Measurements from ENCODE around the gene FAM219A.
A peak's percentile ranks its signal among the peaks of the same experiment; 100 is the strongest.

Gene FAM219A

DNA sequence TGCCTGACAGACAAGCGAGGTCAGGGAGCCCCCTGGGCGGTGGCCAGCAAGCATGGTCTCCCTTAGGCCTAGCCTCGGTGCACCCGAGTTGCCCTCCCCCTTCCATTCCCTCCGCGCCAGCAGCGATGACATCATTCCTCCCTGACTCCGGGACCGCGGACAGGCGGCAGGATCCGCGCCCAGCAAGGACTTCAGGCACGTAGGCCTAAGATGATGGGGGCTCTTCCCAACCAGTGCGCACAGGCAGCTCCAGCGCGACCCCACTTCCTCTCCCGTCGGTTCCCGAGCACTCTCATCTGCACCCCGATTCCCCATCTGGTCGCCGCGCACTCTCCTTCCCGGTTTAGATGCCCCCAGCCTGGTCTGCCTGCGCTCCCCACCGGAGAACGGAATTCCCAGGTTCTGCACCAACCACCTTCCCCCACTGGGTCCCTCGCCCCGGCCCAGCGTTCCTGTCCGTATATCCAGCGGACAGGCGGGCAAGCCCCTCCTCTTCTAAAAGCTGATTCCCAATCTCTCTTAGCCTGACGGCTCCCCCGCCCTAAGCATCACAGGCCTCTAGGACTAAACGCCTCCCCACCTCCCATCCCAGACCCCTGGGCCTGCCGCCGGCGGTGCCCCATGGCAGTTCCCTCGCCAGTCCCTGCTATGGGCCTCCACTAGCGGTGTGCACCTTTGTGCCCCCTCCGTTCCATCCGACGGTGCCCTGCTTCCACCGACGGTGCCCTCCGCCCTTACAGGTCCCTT lies 931 bp downstream of the FAM219A start (continued):
- TF ChIP-seq SALL2 (tag by site-specific recombination; IDR thresholded peaks at IDR 0.05; ENCODE audit: borderline replicate concordance), result no peak
- TF ChIP-seq ZNF449 (tag by site-specific recombination; IDR thresholded peaks at IDR 0.05), result peak; percentile 71
- TF ChIP-seq ZEB2 (tag by site-specific recombination; IDR thresholded peaks at IDR 0.05), result peak; percentile 90
- TF ChIP-seq ZNF202 (tag by site-specific recombination; IDR thresholded peaks at IDR 0.05; ENCODE audit: borderline replicate concordance), result no peak
- no peak for TF ChIP-seq ZNF660 (tag by site-specific recombination; IDR thresholded peaks at IDR 0.05)
- no peak for TF ChIP-seq ZNF140 (tag by site-specific recombination; IDR thresholded peaks at IDR 0.05)
- TF ChIP-seq, protein P1, sequence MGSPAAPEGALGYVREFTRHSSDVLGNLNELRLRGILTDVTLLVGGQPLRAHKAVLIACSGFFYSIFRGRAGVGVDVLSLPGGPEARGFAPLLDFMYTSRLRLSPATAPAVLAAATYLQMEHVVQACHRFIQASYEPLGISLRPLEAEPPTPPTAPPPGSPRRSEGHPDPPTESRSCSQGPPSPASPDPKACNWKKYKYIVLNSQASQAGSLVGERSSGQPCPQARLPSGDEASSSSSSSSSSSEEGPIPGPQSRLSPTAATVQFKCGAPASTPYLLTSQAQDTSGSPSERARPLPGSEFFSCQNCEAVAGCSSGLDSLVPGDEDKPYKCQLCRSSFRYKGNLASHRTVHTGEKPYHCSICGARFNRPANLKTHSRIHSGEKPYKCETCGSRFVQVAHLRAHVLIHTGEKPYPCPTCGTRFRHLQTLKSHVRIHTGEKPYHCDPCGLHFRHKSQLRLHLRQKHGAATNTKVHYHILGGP (tag by site-specific recombination; IDR thresholded peaks at IDR 0.05), result no peak
- TF ChIP-seq ZNF585B (tag by site-specific recombination; IDR thresholded peaks at IDR 0.05), result no peak
- TF ChIP-seq ZNF610 (tag by site-specific recombination; IDR thresholded peaks at IDR 0.05; ENCODE audit: borderline replicate concordance), result no peak
- TF ChIP-seq WT1 (tag by site-specific recombination; IDR thresholded peaks at IDR 0.05), result peak; percentile 64
- TF ChIP-seq, protein P2, sequence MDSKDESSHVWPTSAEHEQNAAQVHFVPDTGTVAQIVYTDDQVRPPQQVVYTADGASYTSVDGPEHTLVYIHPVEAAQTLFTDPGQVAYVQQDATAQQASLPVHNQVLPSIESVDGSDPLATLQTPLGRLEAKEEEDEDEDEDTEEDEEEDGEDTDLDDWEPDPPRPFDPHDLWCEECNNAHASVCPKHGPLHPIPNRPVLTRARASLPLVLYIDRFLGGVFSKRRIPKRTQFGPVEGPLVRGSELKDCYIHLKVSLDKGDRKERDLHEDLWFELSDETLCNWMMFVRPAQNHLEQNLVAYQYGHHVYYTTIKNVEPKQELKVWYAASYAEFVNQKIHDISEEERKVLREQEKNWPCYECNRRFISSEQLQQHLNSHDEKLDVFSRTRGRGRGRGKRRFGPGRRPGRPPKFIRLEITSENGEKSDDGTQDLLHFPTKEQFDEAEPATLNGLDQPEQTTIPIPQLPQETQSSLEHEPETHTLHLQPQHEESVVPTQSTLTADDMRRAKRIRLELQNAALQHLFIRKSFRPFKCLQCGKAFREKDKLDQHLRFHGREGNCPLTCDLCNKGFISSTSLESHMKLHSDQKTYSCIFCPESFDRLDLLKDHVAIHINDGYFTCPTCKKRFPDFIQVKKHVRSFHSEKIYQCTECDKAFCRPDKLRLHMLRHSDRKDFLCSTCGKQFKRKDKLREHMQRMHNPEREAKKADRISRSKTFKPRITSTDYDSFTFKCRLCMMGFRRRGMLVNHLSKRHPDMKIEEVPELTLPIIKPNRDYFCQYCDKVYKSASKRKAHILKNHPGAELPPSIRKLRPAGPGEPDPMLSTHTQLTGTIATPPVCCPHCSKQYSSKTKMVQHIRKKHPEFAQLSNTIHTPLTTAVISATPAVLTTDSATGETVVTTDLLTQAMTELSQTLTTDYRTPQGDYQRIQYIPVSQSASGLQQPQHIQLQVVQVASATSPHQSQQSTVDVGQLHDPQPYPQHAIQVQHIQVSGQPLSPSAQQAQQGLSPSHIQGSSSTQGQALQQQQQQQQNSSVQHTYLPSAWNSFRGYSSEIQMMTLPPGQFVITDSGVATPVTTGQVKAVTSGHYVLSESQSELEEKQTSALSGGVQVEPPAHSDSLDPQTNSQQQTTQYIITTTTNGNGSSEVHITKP (tag by site-specific recombination; IDR thresholded peaks at IDR 0.05), result peak; percentile 66
- no peak for TF ChIP-seq ZNF768 (tag by site-specific recombination; IDR thresholded peaks at IDR 0.05)
- TF ChIP-seq ZNF132 (tag by site-specific recombination; IDR thresholded peaks at IDR 0.05; ENCODE audit: borderline replicate concordance), result no peak
- TF ChIP-seq ZNF776 (tag by site-specific recombination; IDR thresholded peaks at IDR 0.05; ENCODE audit: borderline replicate concordance), result no peak
- TF ChIP-seq ZNF214 (tag by site-specific recombination; IDR thresholded peaks at IDR 0.05; ENCODE audit: borderline replicate concordance), result no peak
- no peak for TF ChIP-seq ZNF521 (tag by site-specific recombination; IDR thresholded peaks at IDR 0.05)
- TF ChIP-seq BCL11A (tag by site-specific recombination; IDR thresholded peaks at IDR 0.05; ENCODE audit: low read depth), result no peak; the same call in none of the 2 replicates
- TF ChIP-seq ZNF211 (tag by site-specific recombination; IDR thresholded peaks at IDR 0.05; ENCODE audit: low read depth), result no peak
- TF ChIP-seq ZFHX2 (tag by site-specific recombination; conservative IDR thresholded peaks at IDR 0.05), result no peak
- TF ChIP-seq KLF8 (tag by site-specific recombination; IDR thresholded peaks at IDR 0.05), result no peak
- no peak for TF ChIP-seq ZNF112 (tag by site-specific recombination; IDR thresholded peaks at IDR 0.05)
- no peak for TF ChIP-seq ZFP41 (tag by site-specific recombination; IDR thresholded peaks at IDR 0.05; ENCODE audit: borderline replicate concordance)
- peak; percentile 78; the same call in 1 of the 2 replicates for TF ChIP-seq ZNF391 (tag by site-specific recombination; IDR thresholded peaks at IDR 0.05; ENCODE audit: borderline replicate concordance, low read depth)
- TF ChIP-seq FEZF1 (tag by site-specific recombination; IDR thresholded peaks at IDR 0.05), result no peak
- 0 out of 2 replicates have a peak, but pooled peaks have one; percentile 34 for TF ChIP-seq KLF9 (tag by site-specific recombination; IDR thresholded peaks at IDR 0.05; ENCODE audit: low read depth)
- TF ChIP-seq ZNF76 (tag by site-specific recombination; IDR thresholded peaks at IDR 0.05; ENCODE audit: borderline replicate concordance, low read depth), result peak; percentile 50; the same call in 1 of the 2 replicates
- TF ChIP-seq, protein P3, sequence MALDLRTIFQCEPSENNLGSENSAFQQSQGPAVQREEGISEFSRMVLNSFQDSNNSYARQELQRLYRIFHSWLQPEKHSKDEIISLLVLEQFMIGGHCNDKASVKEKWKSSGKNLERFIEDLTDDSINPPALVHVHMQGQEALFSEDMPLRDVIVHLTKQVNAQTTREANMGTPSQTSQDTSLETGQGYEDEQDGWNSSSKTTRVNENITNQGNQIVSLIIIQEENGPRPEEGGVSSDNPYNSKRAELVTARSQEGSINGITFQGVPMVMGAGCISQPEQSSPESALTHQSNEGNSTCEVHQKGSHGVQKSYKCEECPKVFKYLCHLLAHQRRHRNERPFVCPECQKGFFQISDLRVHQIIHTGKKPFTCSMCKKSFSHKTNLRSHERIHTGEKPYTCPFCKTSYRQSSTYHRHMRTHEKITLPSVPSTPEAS (tag by site-specific recombination; IDR thresholded peaks at IDR 0.05), result no peak; the same call in 1 of the 2 replicates
- peak; percentile 90 for TF ChIP-seq ZBTB17 (tag by site-specific recombination; IDR thresholded peaks at IDR 0.05)
- peak; percentile 84; the same call in 1 of the 2 replicates for TF ChIP-seq ZNF24 (tag by site-specific recombination; IDR thresholded peaks at IDR 0.05)
- no peak for TF ChIP-seq ZNF433 (tag by site-specific recombination; IDR thresholded peaks at IDR 0.05; ENCODE audit: low read depth)

All from HEK293 (cell line).